Muscle of leg (tissue), 11 donors: ENCODE results near the gene LCN1. TPM values are rescaled to one million over a fixed set of nuclear protein-coding genes. Genes with fewer than 3 reads are reported as not detected.

Experiments
- DNase-seq: peaks from one replicate; pipeline ENCODE4 v3.0.0; 2013
- H3K27ac ChIP-seq: one replicate; pipeline ENCODE4 v1.5.1; 2013; ENCODE audit warnings: mild to moderate bottlenecking, low read length, control low read depth
- H3K27me3 ChIP-seq: one replicate; pipeline ENCODE4 v1.6.1; 2013; ENCODE audit warnings: low read length; ENCODE audit not compliant: control insufficient read depth, insufficient read depth
- H3K36me3 ChIP-seq: one replicate; pipeline ENCODE4 v1.6.1; 2013; ENCODE audit warnings: low read length; ENCODE audit not compliant: control insufficient read depth, insufficient read depth
- H3K4me1 ChIP-seq: one replicate; pipeline ENCODE4 v1.6.1; 2013; ENCODE audit warnings: low read length; ENCODE audit not compliant: control insufficient read depth, insufficient read depth
- H3K4me3 ChIP-seq: one replicate; pipeline ENCODE4 v1.5.1; 2013; ENCODE audit warnings: low read length, control low read depth
- H3K9me3 ChIP-seq: replicated peaks from 2 replicates; pipeline ENCODE4 v1.6.1; 2013; ENCODE audit warnings: low read depth, low read length; ENCODE audit not compliant: control insufficient read depth
- WGBS: methylation state at CpG from one replicate; pipeline ENCODE4 v1.1.5; 2013; ENCODE audit warnings: missing lambda C conversion rate; ENCODE audit not compliant: insufficient coverage; 5-methylcytosine and 5-hydroxymethylcytosine counted together
- polyA plus RNA-seq, 8 donors: library from polyadenylated mRNA; unstranded; fragments of 120-200 nt; gene quantifications; one replicate each; pipeline versions ENCODE4 v1.2.1 to v1.2.3, GENCODE V29; 2013; ENCODE audit warnings: inconsistent platforms in 1 of 8, low replicate concordance in 1 of 8; ENCODE audit not compliant: insufficient read length in 8 of 8, insufficient read depth in 1 of 8
- total RNA-seq: library from RNA; stranded (reverse); fragments of 120-200 nt; gene quantifications from one replicate; pipeline ENCODE4 v1.2.4, GENCODE V29; 2013

Gene LCN1
- total and polyA plus RNA-seq, 9 donors = 0.23 TPM; not detected in 8

GRCh38 chr9:135550344-135550918, 29.2 kb downstream of the LCN1 start:
- H3K27me3 ChIP-seq = peaks cover 2% of the 10 kb centered on the region
- no peak overlapping the region for H3K27ac ChIP-seq
- WGBS = 79% methylated on average over 10 of the region's 17 CpGs
- DNase-seq = no peak
- H3K4me1 ChIP-seq = no peaks in the 10 kb centered on the region
- H3K4me3 ChIP-seq = no peak overlapping the region
- H3K9me3 ChIP-seq = no peaks in the 10 kb centered on the region
- H3K36me3 ChIP-seq = no peaks in the 10 kb centered on the region

- Histone ChIP-seq H3K27me3 (peaks cover 2% of the 10 kb centered on the region), H3K27ac (no peak overlapping the region), H3K36me3 (no peaks in the 10 kb centered on the region), H3K9me3 (no peaks in the 10 kb centered on the region), H3K4me1 (no peaks in the 10 kb centered on the region), H3K4me3 (no peak overlapping the region)
- WGBS = 49% methylated on average over 13 of the region's 14 CpGs
- DNase-seq = no peak
These were observed 29.8 kb downstream of the LCN1 start for GRCh38 chr9:135551031-135551430.

GRCh38 chr9:135551456-135551855, 30.2 kb downstream of the LCN1 start:
- WGBS = 87% methylated on average over 5 of the region's 13 CpGs

GRCh38 chr9:135552021-135552697, 30.9 kb downstream of the LCN1 start:
- H3K4me3 ChIP-seq = no peak overlapping the region
- H3K27me3 ChIP-seq = peaks cover 2% of the 10 kb centered on the region
- no peak overlapping the region for H3K27ac ChIP-seq
- 78% methylated on average over 13 of the region's 18 CpGs for WGBS
- H3K36me3 ChIP-seq = no peaks in the 10 kb centered on the region
- DNase-seq = no peak
- H3K9me3 ChIP-seq = no peaks in the 10 kb centered on the region
- H3K4me1 ChIP-seq = no peaks in the 10 kb centered on the region

More at GRCh38 chr9:135551456-135551855, 30.2 kb downstream of the LCN1 start:
- H3K4me3 ChIP-seq = no peak overlapping the region
- peaks cover 2% of the 10 kb centered on the region for H3K27me3 ChIP-seq
- no peak for DNase-seq
- no peaks in the 10 kb centered on the region for H3K9me3 ChIP-seq
- no peaks in the 10 kb centered on the region for H3K4me1 ChIP-seq
- H3K36me3 ChIP-seq = no peaks in the 10 kb centered on the region
- no peak overlapping the region for H3K27ac ChIP-seq

- no peaks in the 10 kb centered on the region for H3K9me3 ChIP-seq
- H3K4me1 ChIP-seq = no peaks in the 10 kb centered on the region
- H3K27ac ChIP-seq = no peak overlapping the region
- H3K4me3 ChIP-seq = no peak overlapping the region
- H3K27me3 ChIP-seq = peaks cover 2% of the 10 kb centered on the region
- DNase-seq = no peak
- 96% methylated on average over 8 of the region's 19 CpGs for WGBS
- H3K36me3 ChIP-seq = no peaks in the 10 kb centered on the region
These were observed 31.5 kb downstream of the LCN1 start for GRCh38 chr9:135552698-135553171.

- Histone ChIP-seq H3K9me3 (no peaks in the 10 kb centered on the region), H3K27ac (no peak overlapping the region), H3K4me3 (no peak overlapping the region), H3K36me3 (no peaks in the 10 kb centered on the region), H3K27me3 (peaks cover 2% of the 10 kb centered on the region), H3K4me1 (no peaks in the 10 kb centered on the region)
- WGBS = 43% methylated on average over 1 of the region's 4 CpGs
- DNase-seq = no peak
These were observed 33.5 kb downstream of the LCN1 start for GRCh38 chr9:135554718-135555117.

GRCh38 chr9:135555203-135555602, 34.0 kb downstream of the LCN1 start:
- no peak for DNase-seq
- peaks cover 2% of the 10 kb centered on the region for H3K27me3 ChIP-seq
- H3K27ac ChIP-seq = no peak overlapping the region
- 84% methylated on average over 4 of the region's 5 CpGs for whole genome bisulfite sequencing
- H3K9me3 ChIP-seq = no peaks in the 10 kb centered on the region
- H3K4me1 ChIP-seq = no peaks in the 10 kb centered on the region
- no peaks in the 10 kb centered on the region for H3K36me3 ChIP-seq
- H3K4me3 ChIP-seq = no peak overlapping the region

- WGBS = 74% methylated on average over 13 of the region's 16 CpGs
- no peak overlapping the region for H3K4me3 ChIP-seq
- DNase-seq = no peak
- no peaks in the 10 kb centered on the region for H3K36me3 ChIP-seq
- H3K27ac ChIP-seq = no peak overlapping the region
- H3K4me1 ChIP-seq = no peaks in the 10 kb centered on the region
- H3K27me3 ChIP-seq = peaks cover 2% of the 10 kb centered on the region
- no peaks in the 10 kb centered on the region for H3K9me3 ChIP-seq
These were observed 34.7 kb downstream of the LCN1 start for GRCh38 chr9:135555910-135556309.

GRCh38 chr9:135559606-135560005, 38.4 kb downstream of the LCN1 start:
- Histone ChIP-seq H3K9me3 (no peaks in the 10 kb centered on the region), H3K4me3 (no peak overlapping the region), H3K4me1 (no peaks in the 10 kb centered on the region), H3K36me3 (no peaks in the 10 kb centered on the region), H3K27ac (no peak overlapping the region), H3K27me3 (peaks cover 2% of the 10 kb centered on the region)
- DNase-seq = no peak
- 65% methylated on average over 9 of the region's 11 CpGs for WGBS

GRCh38 chr9:135561391-135562234, 40.4 kb downstream of the LCN1 start, which contains the start of gene PAEP:
PAEP (plus strand) TSS chr9:135561756.
- Histone ChIP-seq H3K4me3 (no peak within 1 kb of the TSS), H3K4me1 (no peaks in the 10 kb centered on the region), H3K27me3 (peaks cover 8% of the 10 kb centered on the region), H3K9me3 (no peaks in the 10 kb centered on the region), H3K27ac (no peak within 1 kb of the TSS), H3K36me3 (no peaks in the 10 kb centered on the region)
- DNase-seq = no peak
- 87% methylated on average over 19 of the region's 20 CpGs for WGBS
